A673 (cell line): ENCODE data around the gene EXOC6B.

ENCODE experiments used
- CTCF ChIP-seq: fragments of 300-800, 200-600 bp; sonication (generic); conservative IDR thresholded peaks from 2 replicates; pipeline ENCODE4 v1.5.1; 2017; ENCODE audit warnings: low read depth, mild to moderate bottlenecking, antibody characterized with exemption, low read length, moderate library complexity, mixed read lengths
- EZH2 ChIP-seq: fragments of 200-600 bp; sonication (generic); IDR thresholded peaks from 2 replicates; pipeline ENCODE4 v1.6.1; 2017; ENCODE audit warnings: borderline replicate concordance, low read depth, mild to moderate bottlenecking, mixed read lengths, antibody characterized with exemption, low read length; ENCODE audit not compliant: poor library complexity, severe bottlenecking

GRCh38 chr2:72325592-72326422 is 500.0 kb downstream of the EXOC6B start:
- TF ChIP-seq CTCF (peak; percentile 84), EZH2 (no peak)
